GM20000 (cell line): ENCODE measurements around the gene RAB20.
"Not testable (repeated sequence)": the region's sequence is repeated elsewhere in the genome, so short reads cannot be mapped to it uniquely, and the experiment has no call there.

Source experiments
- DNase-seq: peaks from one replicate; pipeline ENCODE4 v3.0.0; 2012; ENCODE audit warnings: low spot score
- TF ChIP-seq, protein P1 (sequence below): IDR thresholded peaks from 2 replicates; pipeline ENCODE4 v1.5.1; 2012; ENCODE audit warnings: mild to moderate bottlenecking, control low read depth; ENCODE audit errors: extremely low read depth, missing control alignments

The RAB20 gene

DNA sequence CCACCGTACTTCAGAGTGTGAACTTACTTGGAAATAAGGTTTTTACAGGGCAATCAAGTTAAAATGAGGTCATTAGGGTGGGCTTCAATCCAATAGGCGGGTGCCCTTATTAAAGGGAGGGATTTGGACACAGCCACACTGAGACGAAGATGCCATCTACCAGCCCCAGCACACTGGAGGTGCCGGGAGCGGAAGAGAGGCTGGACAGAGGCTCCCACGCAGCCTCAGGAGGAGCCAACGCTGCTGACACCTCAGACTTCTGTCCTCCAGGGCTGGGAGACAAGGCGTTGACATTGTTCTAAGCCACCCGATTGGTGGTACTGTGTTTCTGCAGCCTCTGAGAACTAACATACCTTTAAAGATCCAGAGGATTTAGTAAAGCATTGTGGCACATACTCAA lies 12.6 kb upstream of the RAB20 start:
- TF ChIP-seq, protein P1, sequence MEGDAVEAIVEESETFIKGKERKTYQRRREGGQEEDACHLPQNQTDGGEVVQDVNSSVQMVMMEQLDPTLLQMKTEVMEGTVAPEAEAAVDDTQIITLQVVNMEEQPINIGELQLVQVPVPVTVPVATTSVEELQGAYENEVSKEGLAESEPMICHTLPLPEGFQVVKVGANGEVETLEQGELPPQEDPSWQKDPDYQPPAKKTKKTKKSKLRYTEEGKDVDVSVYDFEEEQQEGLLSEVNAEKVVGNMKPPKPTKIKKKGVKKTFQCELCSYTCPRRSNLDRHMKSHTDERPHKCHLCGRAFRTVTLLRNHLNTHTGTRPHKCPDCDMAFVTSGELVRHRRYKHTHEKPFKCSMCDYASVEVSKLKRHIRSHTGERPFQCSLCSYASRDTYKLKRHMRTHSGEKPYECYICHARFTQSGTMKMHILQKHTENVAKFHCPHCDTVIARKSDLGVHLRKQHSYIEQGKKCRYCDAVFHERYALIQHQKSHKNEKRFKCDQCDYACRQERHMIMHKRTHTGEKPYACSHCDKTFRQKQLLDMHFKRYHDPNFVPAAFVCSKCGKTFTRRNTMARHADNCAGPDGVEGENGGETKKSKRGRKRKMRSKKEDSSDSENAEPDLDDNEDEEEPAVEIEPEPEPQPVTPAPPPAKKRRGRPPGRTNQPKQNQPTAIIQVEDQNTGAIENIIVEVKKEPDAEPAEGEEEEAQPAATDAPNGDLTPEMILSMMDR, result no peak
- DNase-seq, result no peak

DNA sequence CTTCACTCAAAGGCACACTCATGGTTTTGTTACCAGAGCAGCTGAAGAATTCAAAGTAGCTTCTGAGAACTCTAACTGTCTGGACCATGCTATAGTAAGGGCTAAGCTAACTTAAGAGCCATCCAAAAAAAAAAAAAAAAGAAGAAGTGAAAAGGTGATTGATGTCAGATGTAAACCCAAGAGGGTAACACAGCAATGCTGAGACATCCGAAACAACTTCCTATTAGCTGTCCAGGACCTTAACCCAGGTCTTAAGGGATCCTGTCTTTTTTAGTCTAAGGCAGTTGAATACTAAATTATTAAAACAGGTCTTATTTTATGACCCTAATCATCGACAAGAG lies 11.2 kb upstream of the RAB20 start:
- TF ChIP-seq, protein P1, result no peak
- DNase-seq, result no peak

DNA sequence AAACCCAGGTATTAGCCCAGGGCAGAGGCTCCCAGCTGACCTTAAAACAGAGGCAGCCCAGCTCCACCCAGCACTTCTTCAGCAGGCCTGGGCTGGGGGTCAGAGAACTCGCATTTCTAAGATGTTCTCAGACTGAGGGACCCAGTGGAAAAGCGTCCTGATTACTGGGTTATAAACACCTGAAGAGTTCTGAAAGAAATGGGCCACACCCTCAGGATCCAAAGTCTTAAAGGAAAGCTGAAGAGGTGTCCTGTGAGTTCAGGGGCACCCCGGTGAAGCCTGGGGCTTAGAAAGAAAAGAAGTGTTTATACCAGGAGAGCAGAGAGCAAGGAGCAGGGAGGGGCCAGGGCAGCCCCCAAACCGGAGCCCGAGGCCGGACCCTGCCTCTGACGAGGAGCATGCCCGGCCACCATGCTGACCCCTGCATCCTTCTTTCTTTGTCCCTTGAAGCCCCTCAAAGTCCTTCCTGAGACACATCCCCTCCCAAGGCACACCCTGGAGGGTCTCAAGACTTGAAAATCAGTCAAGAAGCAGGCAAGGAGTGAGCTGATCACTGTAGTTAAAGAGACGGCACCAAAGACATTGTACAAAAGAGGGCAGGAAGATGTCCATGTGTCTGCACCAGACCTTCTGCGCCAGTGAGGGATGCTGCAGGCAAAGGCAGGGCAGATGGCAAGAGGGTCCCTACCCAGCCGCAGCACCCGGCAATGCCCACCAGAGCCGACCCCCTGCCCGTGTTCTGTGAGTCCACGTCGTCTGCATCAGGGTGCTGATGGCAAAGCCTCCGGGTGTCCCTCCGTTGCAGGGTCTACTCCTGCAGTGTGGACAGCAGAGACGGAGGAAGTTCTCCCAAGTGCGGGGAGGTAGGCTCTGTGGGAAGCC lies 10.6 kb upstream of the RAB20 start:
- TF ChIP-seq, protein P1, result no peak
- no peak for DNase-seq

DNA sequence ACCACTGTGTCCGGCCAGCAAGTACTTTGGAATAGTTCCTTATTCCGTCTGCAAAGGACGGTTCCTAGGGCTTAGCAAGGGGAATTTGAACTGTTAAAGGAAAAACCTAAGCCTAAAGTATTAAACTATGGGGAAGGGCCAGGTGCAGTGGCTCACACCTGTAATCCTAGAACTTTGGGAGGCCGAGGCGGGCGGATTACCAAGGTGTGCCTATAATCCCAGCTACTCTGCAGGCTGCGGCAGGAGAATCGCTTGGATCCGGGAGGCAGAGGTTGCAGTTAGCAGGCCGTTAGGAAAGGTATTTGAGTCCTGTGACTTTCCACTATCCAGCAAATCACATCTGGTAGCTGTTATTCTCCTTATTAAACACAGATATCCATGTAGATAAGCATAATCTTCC lies 9.4 kb upstream of the RAB20 start:
- no peak for DNase-seq
- TF ChIP-seq, protein P1, result no peak

DNA sequence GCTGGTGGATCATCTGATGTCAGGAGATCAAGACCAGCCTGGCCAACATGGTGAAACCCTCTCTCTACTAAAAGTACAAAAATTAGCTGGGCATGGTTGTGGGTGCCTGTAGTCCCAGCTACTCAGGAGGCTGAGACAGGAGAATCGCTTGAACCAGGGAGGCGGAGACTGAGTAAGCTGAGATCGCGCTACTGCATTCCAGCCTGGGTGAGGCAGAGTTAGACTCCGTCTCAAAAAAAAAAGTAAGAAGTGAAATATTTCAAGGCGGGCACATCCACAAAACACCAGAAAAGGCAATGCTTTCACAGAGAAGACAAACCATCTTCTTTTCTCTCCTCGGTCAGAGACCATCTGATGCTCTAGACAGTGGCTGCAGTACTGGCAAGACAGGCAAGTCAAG lies 8.4 kb upstream of the RAB20 start:
- not testable (repeated sequence) for DNase-seq

DNA sequence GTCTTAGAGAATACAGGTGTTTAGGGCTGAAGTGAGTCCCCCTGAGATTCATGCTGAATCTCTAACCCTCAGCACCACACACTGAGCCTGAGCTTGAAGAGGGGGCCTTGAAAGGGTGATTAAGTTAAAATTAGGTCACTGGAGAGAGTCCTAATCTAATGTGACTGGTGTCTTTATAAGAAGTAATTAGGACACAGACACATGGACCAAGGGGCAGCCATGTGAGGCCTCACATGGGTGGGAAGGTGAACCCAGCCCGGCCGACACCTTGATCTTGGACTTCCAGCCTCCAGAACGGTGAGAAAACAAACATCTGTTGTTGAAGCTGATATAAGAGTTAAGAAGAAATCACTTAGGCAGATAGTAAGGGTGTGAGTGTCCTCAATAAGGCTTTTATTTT lies 7.1 kb upstream of the RAB20 start:
- no peak for DNase-seq
- TF ChIP-seq, protein P1, result no peak

DNA sequence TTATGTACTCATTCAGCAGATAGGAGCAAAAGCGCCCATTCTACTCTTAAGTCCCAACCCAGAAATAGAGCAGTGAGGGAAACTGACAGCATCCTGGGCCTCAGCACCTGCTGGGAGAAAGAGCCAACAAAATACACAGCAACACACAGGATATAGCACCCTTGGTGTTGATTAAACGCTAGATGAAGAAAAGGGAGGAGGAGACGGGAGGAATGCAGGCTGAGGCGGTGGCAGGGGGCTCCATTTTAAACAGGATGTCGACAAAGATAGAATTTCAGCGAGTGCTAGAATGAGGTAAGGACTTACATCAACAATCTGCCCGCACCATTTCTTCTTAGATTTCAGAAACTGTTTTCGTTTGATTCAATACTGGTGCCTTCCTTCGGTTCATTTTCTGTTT lies 4.6 kb upstream of the RAB20 start:
- TF ChIP-seq, protein P1, result no peak
- DNase-seq, result no peak

DNA sequence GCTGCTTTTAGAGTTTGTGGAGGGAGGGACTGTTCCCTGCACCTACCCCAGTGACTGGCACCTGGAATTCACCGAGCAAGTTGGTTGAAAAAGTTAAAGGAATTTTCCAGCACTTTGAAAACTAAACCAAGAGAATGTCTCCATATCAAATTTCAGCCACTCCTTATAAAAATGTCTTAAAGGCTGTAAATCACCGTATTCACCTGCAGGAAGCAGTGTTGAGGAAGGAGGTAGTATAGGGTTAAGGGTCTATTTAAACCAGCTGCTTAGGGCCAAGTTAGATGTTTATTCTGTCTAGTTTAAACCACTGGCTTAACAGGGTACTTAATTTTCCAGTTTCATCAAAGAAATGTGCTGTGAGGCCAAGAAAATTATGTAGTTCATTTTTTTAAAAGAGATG lies 3.8 kb upstream of the RAB20 start:
- no peak for DNase-seq
- TF ChIP-seq, protein P1, result no peak
